NT2/D1 (cell line): ENCODE results near the gene ABLIM2.

Experiments
- SUZ12 ChIP-seq: IDR thresholded peaks from 2 replicates; pipeline ENCODE4 v1.6.1; 2011; ENCODE audit not compliant: insufficient read length, insufficient read depth; ENCODE audit errors: extremely low read depth
- YY1 ChIP-seq: IDR thresholded peaks from 2 replicates; pipeline ENCODE4 v1.6.1; 2011; ENCODE audit not compliant: insufficient read length, insufficient read depth
- ZNF274 ChIP-seq: IDR thresholded peaks from 2 replicates; pipeline ENCODE4 v1.6.1; 2011; ENCODE audit warnings: mild to moderate bottlenecking, low read depth, low read length

GRCh38 chr4:8009710-8010511 is 148.7 kb downstream of the ABLIM2 start:
- TF ChIP-seq SUZ12 (no peak), YY1 (no peak), ZNF274 (no peak)
